GM13976 (cell line): ENCODE results near the gene ZNF891.

Experiments
- DNase-seq: peaks from one replicate; pipeline ENCODE4 v3.0.0; 2012; ENCODE audit warnings: low spot score
- in situ Hi-C: fragments of 300-500 bp; cut with MboI; formaldehyde crosslinking; loops from one replicate; pipeline ENCODE4 v1.12.0; 2022; ENCODE audit warnings: low sequenced_read_pairs, mixed read lengths, inconsistent platforms; ENCODE audit not compliant: unreplicated experiment
- TF ChIP-seq, protein P1 (sequence below): IDR thresholded peaks from 2 replicates; pipeline ENCODE4 v1.5.1; 2012; ENCODE audit warnings: borderline replicate concordance, mild to moderate bottlenecking; ENCODE audit not compliant: insufficient read depth; ENCODE audit errors: extremely low read depth, missing control alignments, control extremely low read depth

The ZNF891 gene

DNA sequence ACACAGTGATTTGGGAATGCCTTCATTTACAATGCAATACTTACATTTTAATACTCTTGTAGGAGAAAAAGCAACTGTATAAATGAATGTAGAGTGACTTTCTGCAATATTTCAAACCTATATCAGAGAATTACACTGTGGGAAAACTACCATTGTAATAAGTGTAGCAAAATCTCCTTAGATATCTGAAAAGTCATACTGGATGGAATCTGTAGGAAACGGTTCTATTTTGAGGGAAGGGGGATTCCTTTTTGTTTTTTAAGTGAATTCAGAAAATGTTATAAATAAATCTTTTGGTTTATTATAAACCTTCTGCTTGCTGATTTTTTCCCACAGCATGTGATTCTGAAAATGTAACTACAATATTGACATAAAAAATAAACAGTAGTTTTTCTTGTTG lies 23.0 kb downstream of the ZNF891 start:
- TF ChIP-seq, protein P1, sequence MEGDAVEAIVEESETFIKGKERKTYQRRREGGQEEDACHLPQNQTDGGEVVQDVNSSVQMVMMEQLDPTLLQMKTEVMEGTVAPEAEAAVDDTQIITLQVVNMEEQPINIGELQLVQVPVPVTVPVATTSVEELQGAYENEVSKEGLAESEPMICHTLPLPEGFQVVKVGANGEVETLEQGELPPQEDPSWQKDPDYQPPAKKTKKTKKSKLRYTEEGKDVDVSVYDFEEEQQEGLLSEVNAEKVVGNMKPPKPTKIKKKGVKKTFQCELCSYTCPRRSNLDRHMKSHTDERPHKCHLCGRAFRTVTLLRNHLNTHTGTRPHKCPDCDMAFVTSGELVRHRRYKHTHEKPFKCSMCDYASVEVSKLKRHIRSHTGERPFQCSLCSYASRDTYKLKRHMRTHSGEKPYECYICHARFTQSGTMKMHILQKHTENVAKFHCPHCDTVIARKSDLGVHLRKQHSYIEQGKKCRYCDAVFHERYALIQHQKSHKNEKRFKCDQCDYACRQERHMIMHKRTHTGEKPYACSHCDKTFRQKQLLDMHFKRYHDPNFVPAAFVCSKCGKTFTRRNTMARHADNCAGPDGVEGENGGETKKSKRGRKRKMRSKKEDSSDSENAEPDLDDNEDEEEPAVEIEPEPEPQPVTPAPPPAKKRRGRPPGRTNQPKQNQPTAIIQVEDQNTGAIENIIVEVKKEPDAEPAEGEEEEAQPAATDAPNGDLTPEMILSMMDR: no peak
- DNase-seq: no peak
- in situ Hi-C loops: no loop called here

DNA sequence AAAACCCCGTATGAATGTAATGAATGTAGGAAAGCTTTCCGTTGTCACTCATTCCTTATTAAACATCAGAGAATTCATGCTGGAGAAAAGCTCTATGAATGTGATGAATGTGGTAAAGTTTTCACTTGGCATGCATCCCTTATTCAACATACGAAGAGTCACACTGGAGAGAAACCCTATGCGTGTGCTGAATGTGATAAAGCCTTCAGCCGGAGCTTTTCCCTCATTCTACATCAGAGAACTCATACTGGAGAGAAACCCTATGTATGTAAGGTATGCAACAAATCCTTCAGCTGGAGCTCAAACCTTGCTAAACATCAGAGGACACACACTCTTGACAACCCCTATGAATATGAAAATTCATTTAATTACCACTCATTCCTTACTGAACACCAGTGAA lies 23.8 kb downstream of the ZNF891 start:
- TF ChIP-seq, protein P1: no peak
- no peak for DNase-seq
- in situ Hi-C loops: no loop called here

DNA sequence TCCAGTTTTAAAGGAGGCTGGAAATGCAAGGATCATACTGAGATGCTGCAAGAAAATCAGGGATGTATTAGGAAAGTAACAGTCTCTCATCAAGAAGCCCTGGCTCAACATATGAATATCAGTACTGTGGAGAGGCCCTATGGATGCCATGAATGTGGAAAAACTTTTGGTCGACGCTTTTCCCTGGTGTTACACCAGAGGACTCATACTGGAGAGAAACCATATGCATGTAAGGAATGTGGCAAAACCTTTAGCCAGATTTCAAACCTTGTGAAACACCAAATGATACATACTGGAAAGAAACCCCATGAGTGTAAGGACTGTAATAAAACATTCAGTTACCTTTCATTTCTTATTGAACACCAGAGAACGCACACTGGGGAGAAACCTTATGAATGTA lies 24.5 kb downstream of the ZNF891 start:
- TF ChIP-seq, protein P1: no peak
- DNase-seq: no peak
- in situ Hi-C loops: no loop called here

DNA sequence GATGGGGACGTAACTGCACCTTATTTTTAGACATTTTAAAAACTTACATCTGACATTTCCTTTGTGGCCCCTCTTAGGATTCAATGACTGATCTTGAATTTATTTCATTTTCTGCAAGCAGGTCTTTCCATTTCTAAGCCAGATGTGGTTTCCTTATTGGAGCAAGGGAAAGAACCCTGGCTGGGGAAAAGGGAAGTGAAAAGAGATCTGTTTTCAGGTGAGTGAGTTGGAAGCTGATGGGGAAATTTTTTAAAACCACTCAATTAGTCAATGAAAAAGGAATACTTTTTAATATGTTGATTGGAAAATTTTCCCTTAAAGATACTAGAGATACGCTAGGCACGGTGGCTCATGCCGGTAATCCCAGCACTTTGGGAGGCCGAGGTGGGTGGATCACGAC lies 46.7 kb downstream of the ZNF891 start:
- TF ChIP-seq, protein P1: no peak
- DNase-seq: no peak
- in situ Hi-C loops: no loop called here

DNA sequence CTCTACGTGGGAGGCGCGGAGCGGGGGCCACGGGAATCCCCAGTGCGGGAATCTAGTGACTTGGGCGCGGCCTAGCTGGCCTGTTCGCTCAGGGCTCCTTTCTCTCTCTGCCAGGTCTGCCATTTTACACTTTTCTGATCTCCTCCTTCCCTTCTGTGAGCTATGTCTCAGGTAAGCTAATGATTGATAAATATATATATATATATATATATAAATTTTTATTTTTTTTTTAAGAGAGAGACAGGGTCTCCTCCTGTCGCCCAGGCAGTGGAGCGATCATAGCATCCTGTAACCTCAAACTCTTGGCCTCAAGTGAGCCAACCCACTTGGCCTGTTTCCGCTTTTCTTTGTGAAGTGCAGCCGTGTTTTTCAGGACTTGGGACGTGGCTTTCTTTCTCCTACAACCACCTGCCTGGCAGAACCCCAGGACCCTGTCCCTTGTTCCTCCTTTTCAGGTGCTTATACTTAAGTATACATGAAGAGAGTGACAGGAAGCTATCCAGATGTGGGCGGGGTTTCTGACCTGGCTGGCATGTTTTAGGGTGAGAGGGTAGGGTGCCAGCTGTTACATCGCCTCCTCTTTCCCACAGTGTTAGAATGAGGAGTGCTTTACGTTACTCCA lies 48.8 kb downstream of the ZNF891 start:
- in situ Hi-C loops: no loop called here
- TF ChIP-seq, protein P1: no peak
- no peak for DNase-seq

DNA sequence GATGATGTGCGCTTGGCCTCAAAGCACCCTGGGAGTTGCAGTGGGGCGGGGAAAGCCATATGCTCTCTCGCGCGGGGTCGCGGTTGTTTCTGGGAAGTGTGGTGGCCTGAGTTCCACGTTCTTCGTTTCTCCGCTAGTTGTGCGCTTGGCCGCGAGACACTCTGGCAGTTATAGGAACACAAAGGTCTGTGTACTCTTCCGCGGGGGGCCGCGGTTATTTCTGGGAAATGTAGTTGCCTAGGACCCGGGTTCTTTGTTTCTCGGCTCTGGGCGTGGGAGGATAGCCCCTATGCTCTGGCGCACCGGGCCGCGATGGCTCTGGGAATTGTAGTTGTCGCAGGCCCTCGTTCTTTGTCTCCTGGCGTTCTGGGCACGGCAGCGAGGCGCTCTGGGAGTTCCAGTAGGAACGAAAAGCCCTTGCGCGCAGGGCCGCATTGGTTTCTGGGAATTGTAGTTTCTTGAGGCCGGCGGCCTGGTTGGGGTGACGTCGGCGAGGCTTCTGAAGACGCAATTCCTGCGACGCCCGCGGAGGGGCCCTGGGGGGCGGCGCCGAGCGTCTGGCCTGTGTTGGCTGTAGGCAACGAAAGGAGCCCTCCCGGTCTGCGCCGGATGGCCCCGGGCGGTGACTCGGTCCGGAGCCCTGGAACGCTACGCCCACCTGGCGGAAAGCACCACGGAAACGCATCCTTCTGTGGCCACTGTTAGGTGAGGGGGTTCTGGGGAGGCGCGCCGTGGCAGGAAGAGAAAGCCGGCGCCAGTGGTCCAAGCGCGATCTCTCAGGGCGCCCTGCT lies 49.5 kb downstream of the ZNF891 start, which contains the start of gene ZNF140:
Gene ZNF140 (plus strand): TSS at position 556 of the 791 bp plus-strand sequence. CDS start 398 bp downstream, outside the sequence.
- in situ Hi-C loops: no loop called here
- TF ChIP-seq, protein P1: no peak

More for the DNA sequence above, 49.5 kb downstream of the ZNF891 start, which contains the start of gene ZNF140:
- peak; percentile 91 for DNase-seq
